ENCODE measurements around the gene OR1L8. TPM values are rescaled to one million over a fixed set of nuclear protein-coding genes. Genes with fewer than 3 reads are reported as not detected.

OR1L8 gene
- total and polyA plus RNA-seq, 9 of the 15 experiments (the other 6 are each of a cell fraction or from before 2014, with no cell fraction given): 0.03 to 0.06 (median 0.06) TPM; not detected in 6

DNA sequence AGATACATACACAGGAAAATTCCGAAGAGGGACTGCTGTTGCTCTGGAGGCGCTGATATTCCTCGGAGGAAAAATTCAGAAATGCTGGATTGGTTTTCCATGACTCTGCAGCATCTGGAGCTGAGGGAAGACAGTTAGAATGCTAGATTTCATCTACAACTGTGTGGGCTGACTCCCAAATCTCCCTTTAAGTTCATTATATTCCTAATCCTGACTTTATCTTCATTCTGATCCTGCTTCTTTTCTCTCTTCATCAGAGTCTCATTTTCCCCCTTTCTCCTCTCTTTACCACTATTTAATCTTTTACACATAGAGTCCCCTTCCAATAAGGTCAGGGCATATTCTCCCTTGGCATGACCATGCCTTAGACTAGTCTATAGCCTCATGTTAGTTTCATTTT is 56.0 kb downstream of the OR1L8 start, which contains the start of gene OR1N1:
OR1N1 (minus strand) TSS at position 101 of the 400 bp plus-strand sequence; CDS start at position 101, 0 bp downstream.
- Histone ChIP-seq H3K4me1 (replicated peaks in 1 of 2; ENCODE audit: control insufficient read depth in 2 of 2, insufficient read depth in 2 of 2, low read length in 2 of 2) (no peaks in the 10 kb centered on the region), H3K79me2 (ENCODE audit: control insufficient read depth, insufficient read depth, low read length) (no peaks in the 10 kb centered on the region), H3K27me3 (ENCODE audit: control insufficient read depth in 2 of 2, insufficient read depth in 2 of 2, low read length in 2 of 2) (peaks cover 8 to 9% of the 10 kb centered on the region in 2 experiments; a peak in 4 of 5 replicates), H3K36me3 (ENCODE audit: control insufficient read depth, insufficient read depth, low read length) (no peaks in the 10 kb centered on the region), H4K20me1 (replicated peaks; ENCODE audit: control insufficient read depth, insufficient read depth, low read length) (no peaks in the 10 kb centered on the region), H3K27ac (ENCODE audit: extremely low read depth, low read depth, low read length) (no peak within 1 kb of the TSS), H3K4me2 (ENCODE audit: insufficient read depth, low read length) (no peak within 1 kb of the TSS), H3K9ac (ENCODE audit: insufficient read depth in 1 of 2, low read depth in 2 of 2, low read length in 2 of 2) (no peak within 1 kb of the TSS), H2AFZ (ENCODE audit: low read depth, low read length) (no peak within 1 kb of the TSS), H3K4me3 (no peak within 1 kb of the TSS), H3K9me3 (replicated peaks; ENCODE audit: control insufficient read depth, insufficient read depth, low read depth, low read length) (no peaks in the 10 kb centered on the region; the same call in 1 of the 2 replicates), H3K9me1 (ENCODE audit: control insufficient read depth, insufficient read depth, low read length) (no peaks in the 10 kb centered on the region)
- CTCF ChIA-PET (ENCODE audit: low intra/inter-chr PET ratio): no interaction called here
- DNase-seq (ENCODE audit: extremely low read depth in 1 of 4, low spot score in 3 of 4) (no peak), ATAC-seq (no peak), FAIRE-seq (no peak)
- in situ Hi-C loops (cut with MboI) (no loop called here), intact Hi-C loops (cut with micrococcal nuclease) (no loop called here)
- 2% methylated on average over 3 of the region's 3 CpGs for WGBS (ENCODE audit: insufficient coverage, low coverage, missing lambda C conversion rate)
- no TSS peak for BruUV-seq (replicated peaks)
- TF ChIP-seq TCF7 (IDR thresholded peaks at IDR 0.05; ENCODE audit: borderline replicate concordance): no peak
- no peak for TF ChIP-seq NCOA1 (IDR thresholded peaks at IDR 0.05; ENCODE audit: low read depth)
- no peak for TF ChIP-seq EP400 (IDR thresholded peaks at IDR 0.05)
- no peak for TF ChIP-seq DMBX1 (CRISPR knock-in tag; IDR thresholded peaks at IDR 0.05; ENCODE audit: borderline replicate concordance)
- TF ChIP-seq MEF2D (tag; conservative IDR thresholded peaks at IDR 0.05; ENCODE audit: low read depth): no peak
- no peak for TF ChIP-seq MYNN (IDR thresholded peaks at IDR 0.05)
- no peak for TF ChIP-seq MYNN (CRISPR knock-in tag; IDR thresholded peaks at IDR 0.05)
- no peak for TF ChIP-seq ZNF655 (CRISPR knock-in tag; IDR thresholded peaks at IDR 0.05)
- no peak for TF ChIP-seq CBX2 (IDR thresholded peaks at IDR 0.05; ENCODE audit: insufficient read depth, low read length, poor library complexity, severe bottlenecking)
- TF ChIP-seq SNIP1 (IDR thresholded peaks at IDR 0.05; ENCODE audit: low read depth): no peak
- no peak for TF ChIP-seq ZFPM2 (CRISPR knock-in tag; IDR thresholded peaks at IDR 0.05)
- no peak for TF ChIP-seq PREB (CRISPR knock-in tag; IDR thresholded peaks at IDR 0.05)
- TF ChIP-seq PHF21A (IDR thresholded peaks at IDR 0.05; ENCODE audit: borderline replicate concordance, low read depth): no peak
- TF ChIP-seq GATAD2A (IDR thresholded peaks at IDR 0.05): no peak
- POLR2A ChIA-PET: no interaction called here

Measured in K562 (cell line).